HG03139 (cell line): ENCODE measurements around the gene TRAF7.

ENCODE experiments used
- ATAC-seq: cut with Tn5 transposase; IDR thresholded peaks from one replicate; pipeline ENCODE4 v1.9.1; 2021; ENCODE audit not compliant: unreplicated experiment

TRAF7 gene

DNA sequence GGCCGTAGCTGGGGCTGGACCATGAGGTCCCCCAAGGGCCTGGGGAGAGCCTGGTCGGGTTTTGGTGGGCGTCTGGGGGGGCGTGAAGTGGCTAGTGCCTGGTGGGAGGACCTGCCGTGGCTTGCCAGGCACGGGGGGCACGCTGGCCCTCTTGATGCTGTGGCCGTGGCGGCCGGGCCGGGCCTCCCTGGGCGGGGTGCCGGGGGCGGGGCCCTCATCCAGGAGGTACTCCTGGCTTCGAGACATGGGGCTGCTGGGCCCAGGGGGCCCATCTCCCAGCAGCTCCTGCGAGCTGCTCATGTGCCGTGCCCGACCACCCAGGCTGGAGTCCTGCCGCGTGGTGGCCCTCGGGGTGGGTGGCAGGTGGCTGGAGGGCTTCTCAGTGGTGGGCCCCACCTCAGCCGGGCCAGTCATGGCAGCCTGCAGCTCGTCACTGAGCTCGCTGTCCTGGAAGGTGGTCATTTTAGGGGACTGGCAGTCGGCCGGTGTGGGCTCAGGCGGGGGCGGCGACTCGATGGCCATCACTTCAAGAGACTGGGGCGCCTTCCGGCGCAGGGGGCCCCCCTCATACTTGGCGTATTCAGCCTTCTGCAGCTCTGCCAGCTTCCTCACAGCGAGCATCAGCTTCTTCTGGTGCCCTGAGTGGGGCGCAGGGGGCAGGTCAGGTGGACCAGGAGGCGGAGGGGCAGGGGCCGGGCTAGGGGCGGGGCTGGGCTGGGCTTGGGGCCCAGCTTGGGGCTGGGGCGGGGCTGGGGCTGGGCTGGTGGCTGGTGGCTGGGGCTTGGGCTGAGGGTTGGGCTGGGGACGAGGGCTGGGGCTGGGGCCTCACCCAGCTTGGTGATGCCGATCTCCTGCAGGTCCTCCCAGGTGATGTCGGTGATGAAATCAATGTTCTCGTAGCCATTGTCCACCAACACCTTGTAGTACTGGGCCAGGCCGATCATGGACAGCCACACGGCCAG, 25.7 kb downstream of the TRAF7 start:
- no peak for ATAC-seq

DNA sequence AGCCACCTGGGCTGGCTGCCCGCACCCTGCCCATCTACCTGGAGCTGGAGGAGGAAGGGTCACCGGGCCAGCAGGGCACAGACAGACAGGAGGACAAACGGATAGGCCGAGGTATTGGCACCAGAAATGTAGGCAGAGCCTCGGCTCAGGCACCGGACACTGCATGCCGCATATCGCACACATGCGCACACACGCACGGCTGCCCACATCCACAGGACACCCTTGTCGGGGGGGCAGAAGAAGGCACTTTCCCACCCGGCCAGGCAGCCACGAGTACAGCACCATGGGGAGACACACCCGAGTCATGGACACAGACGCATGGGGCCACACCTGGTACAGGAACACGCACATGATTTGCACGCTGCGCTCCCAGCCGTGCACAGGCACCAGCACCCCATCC, 26.4 kb downstream of the TRAF7 start:
- ATAC-seq, result no peak

DNA sequence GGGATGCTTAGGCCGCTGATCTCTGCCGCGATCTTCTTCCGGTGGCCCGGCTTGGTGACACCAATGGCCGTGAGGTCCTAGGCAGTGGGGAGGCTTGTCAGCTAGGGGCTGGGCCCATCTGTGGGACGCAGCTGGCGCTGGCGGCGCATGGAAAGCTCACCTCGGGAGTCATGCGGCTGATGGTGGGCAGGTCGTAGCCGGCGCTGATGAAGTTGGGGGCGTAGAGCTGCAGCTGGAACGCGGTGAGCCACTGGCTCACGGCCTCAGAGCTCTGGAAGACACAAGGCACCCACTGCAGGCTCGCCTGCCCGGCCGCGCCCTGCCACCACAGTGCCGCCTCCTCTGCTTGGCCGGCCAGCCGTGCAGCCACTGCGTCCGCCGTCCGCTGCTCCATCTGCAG, 28.1 kb downstream of the TRAF7 start:
- ATAC-seq, result no peak

DNA sequence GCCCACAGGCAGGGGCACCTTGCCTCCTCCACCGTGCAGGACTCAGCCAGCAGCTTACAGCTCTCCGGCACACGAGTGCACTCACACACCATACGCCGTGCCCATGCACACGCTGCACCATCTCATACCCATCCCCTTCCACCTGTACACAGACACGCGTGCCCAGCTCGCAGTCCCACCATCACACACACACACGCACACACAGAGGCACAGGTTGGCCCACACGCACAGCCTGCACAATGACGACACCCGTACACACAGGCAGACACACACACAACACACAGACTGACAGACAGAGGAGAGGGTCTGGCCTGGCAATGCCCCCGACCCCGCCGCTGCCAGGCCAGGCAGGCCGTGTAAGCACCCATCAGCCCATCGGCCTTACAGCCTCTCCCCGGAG, 28.8 kb downstream of the TRAF7 start:
- ATAC-seq, result no peak

DNA sequence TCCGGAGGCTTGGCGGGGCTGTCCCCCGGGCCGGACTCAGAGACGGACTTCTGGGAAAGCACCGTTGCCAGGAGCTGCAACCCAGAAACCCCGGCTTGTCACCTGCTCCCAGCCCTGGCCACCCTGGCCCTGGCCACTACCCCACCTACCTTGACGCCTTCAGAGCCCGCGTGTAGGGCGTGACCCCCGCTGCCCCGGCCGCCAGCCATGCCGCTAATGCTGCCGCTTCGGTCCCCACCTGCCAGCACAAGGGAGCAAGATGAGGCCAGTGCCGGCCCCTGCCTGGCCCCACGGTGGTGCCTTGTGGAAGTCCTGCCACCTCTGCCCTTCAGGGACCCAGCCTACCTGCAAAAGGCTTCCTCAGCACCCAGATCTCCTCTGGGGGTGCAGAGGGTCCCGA, 29.4 kb downstream of the TRAF7 start:
- ATAC-seq, result no peak

DNA sequence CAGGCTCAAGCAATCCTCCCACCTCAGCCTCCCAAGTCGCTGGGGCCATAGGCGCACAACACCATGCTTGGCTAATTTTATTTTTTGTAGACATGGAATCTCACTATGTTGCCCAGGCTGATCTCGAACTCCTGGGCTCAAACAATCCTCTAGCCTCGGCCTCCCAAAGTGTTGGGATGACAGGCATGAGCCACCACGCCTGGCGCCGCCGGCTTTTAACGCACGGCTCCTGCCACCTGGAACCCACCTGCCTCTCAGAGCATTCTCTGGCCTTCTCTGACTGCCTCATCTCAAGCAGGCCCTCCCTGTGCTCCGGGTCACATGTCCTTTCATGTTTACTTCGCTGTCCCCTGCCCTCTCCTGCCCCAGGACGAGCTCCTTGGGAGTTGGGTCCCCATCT, 30.5 kb downstream of the TRAF7 start:
- ATAC-seq, result no peak

DNA sequence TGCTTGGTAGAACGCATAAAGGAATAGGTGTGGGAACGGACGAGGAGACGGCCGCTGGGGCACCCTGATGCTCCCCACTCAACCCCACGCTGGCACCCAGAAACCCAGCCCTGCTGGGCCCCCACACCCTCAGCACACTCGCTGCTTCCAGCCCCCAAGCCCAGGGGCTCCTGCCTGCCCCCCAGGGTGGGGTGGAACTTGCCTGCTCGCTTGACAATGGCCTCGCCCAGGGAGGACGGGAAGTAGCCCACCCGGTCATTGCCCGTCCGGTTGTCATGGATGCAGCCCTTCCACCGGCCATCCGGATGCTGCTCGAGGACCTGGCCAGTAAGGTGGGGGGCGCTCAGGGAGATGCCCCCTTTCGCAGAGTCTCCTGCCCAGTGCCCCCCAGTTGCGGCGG, 30.9 kb downstream of the TRAF7 start:
- no peak for ATAC-seq

DNA sequence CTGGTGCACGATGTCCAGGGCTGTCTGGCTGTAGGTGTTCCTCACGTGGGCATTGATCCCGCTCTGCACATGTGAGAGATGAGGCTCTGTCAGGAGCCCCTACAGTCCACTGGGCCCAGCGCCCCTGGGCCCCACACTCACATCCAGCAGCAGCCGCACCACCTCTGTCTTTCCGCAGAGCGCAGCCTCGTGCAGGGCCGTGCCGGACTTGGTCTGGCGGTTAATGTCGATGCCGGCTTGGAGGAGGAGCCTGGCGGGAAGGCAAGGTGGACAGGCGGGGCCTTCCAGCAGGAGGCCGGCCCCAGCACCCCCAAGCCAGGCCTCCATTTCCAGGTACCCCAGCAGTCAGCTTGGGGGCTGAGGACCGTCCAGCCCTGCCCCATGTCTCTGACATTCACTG, 31.6 kb downstream of the TRAF7 start:
- no peak for ATAC-seq

DNA sequence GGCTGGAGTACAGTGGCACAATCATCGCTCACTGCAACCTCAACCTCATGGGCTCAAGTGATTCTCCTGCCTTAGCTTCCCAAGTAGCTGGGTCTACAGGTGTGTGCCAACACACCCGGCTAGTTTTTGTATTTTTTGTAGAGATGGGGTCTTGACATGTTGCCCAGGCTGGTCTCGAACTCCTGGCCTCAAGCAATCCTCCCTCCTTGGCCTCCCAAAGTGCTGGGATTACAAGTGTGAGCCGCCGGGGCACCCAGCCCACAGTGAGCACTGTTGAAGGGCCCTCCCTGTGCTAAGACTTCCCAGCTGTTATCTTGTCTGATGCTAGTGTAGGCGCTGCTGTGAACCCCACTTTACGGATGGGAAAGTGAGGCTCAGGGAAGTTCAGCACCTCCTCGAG, 32.8 kb downstream of the TRAF7 start:
- ATAC-seq, result no peak

DNA sequence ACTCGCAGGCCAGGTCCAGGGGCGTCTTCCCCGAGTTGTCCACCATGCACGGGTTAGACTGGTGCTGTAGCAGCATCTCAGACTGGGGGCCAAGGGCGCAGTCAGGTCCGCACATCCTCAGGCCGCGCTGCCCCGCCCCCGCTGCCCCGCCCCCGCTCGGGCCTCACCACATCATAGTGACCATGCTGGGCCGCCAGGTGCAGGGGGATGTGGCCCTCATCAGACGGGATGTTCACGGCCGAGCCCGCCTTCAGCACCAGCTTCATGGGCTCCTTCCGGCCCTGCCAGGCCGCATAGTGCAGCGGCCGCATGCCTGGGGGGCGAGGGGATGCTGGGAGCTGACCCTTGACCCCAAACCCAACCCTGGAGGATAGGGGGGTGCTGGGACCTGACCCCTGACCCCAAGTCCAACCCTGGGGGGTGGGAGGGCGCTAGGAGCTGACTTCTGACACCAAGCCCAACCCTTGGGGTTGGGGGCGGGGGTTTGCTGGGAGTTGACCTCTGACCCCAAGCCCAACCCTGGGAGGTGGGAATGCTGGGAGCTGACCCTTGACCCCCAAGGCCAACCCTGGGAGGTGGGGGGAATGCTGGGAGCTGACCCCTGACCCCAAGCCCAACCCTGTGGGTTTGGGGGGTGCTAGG, 33.8 kb downstream of the TRAF7 start:
- ATAC-seq, result no peak

DNA sequence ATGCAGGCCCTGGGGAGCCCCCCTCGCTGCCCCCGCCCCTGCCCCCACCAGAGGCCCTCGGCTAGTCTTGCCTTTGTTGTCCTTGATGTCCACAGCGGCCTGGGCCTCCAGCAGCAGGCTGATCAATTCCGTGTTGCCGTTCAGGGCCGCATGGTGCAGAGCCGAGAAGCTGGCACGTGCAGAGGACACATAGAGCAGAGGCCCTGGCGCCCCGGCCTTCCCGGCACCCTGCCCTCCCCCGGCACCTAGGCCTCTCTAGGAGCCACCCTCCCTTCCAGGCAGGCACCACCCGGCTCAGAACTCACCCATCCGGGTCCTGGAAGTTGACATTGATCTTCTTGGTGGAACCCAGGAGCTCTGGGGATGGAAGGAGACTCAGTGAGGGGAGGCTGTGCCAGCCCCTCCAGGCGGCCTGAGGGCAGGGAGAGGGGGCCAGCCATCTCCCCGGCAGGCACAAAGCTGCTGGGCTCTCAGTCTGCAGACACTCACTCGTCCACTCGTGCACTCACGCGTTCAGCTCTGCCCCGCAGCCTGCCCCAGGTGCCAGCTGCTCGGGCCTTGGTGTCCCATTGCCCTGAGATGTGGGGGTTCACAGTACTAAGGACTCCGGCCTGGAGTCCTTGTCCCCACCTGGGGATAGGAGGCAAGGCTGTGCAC, 34.5 kb downstream of the TRAF7 start:
- ATAC-seq, result no peak

DNA sequence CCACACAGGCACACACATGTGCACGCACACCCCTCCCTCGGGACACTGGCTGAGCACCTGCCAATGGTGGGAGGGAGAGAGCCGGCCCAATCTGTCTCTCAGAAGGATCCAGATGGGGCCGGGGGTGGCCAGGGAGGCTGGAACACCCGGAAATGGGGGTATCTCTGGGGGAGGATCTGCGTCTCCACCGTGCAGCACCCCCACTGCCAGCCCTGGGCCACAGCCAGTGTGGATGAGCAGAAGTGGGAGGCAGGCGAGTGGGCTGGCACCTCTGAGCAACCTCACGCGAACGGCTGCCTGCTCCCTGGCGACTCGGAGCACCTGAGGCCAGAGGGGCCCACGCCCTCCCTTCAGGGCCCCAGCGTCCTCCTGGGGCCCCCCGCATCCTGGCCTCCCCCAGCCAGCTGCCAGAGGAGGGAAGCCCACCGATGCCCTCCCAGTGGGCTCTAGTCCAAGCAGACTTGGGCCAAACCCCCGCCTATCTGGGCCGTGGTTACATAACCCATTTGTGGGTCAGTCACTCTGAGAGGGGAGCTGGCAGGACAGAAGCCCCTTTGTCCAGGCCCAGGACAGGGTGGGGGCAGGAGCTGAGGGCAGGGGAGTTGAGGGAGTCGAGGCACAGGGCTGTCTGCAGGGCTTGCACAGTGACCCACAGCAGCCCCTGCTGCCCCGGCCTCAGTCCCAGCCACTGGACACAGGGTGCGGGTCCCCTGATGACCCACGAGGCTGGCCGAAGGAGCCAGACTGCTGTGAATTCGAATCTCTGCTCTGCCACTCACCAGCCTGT, 35.3 kb downstream of the TRAF7 start:
- no peak for ATAC-seq

DNA sequence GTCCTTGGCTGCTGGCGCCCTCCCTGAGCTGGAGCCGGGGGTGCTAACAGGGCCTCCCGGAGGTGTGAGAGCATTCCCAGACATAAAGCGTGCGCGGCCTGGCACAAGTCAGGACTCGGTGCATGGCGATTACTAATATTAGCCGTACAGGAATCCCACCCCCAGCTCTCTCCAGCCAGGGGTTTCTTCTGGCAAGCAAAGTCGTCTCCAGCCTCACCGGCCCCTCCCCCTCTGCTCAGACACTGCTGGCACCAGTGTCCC, 35.8 kb downstream of the TRAF7 start:
- ATAC-seq, result no peak

DNA sequence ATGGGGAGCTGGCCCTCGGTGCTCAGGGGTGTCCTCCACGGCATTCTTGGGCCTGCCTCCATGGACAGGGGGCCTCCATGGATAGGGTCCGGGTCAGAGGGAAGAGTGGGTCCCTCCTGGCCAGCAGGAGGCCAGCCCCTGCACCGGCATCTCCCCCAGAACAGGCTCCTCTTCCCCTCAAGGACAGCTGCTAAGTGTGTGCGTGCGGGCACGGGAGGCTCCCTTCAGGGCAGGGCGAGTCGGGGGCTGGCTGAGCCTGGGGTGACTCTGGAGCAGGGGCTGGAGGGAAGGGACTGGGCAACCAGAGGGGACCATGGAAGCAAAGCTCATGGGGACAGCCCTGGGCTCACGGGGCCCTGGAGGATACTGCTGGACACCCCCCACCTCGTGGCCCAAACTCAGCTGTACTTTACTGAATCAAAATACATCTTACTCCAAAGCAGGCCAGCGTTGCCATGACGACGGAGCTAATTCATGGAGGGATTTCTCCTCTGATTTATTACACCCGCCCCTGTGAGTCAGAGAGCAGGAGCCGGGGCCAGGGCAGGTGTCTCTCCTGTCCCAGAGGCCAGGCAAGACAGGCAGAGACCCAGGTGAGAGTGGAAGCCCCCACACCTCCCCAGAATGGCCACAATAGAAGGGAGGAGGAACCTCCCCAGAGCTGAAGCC, 38.7 kb downstream of the TRAF7 start:
- no peak for ATAC-seq

DNA sequence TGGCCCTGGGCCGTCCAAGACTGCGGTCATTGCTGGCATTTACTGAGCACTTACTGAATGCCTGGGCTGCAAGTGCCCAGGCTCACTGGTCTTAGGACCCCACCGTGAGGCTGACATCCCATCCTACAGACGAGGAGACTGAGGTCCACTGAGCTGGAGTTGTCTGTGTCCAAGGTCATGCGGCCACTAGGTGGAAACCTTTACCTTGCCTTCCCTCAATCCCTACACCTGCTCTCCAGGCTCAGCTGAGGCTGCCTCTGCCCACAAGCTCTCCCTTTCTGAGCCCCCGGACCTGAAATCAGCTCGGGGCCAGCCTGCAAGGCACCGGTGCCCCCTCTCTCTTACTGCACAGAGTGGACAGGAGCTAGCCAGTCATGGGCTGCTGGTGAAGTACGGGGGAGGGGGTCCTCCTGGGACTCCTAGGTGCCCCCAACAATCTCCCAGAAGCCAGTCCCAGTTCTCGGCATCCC, 39.3 kb downstream of the TRAF7 start:
- ATAC-seq, result no peak

DNA sequence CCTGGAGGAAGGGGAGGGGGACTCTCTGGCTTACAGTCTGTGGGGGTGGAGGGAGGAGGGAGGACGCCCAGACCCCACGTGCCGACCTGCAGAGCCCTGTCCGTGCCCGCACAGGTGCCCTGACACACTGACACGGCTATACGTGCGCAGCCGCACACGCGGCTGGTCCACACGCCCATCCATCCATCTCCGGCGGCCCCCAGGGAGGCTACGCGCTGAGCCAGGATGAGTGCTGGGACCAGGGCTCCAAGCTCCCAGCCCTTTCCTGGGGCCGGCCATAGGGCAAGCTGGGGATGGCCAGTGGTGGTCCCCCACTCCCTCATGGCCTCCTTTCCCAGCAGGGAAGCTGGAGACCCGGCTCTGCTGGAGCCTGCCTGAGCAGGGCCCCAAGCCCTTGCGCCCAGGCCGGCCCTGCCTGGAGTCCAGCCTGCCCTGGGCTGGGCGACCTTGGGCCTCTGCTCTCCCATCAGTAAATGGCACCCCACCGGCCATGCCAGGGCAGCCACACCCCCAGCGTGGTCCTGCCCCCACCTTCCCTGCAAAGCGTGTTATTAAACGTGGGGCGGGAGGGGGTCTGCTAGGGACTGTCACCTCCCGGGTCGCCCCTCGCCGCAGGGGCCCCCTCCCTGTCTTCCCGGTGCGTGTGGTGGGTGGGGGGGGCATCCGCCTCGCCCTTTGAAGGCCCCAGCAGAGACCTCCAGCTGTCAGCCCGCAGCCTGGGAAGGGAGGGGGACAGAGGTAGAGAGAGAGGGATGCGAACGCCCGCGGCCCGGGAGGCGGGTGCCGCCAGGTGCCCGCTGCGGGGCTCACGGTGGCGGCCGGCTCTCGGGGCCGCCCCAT, 40.0 kb downstream of the TRAF7 start:
- no peak for ATAC-seq

DNA sequence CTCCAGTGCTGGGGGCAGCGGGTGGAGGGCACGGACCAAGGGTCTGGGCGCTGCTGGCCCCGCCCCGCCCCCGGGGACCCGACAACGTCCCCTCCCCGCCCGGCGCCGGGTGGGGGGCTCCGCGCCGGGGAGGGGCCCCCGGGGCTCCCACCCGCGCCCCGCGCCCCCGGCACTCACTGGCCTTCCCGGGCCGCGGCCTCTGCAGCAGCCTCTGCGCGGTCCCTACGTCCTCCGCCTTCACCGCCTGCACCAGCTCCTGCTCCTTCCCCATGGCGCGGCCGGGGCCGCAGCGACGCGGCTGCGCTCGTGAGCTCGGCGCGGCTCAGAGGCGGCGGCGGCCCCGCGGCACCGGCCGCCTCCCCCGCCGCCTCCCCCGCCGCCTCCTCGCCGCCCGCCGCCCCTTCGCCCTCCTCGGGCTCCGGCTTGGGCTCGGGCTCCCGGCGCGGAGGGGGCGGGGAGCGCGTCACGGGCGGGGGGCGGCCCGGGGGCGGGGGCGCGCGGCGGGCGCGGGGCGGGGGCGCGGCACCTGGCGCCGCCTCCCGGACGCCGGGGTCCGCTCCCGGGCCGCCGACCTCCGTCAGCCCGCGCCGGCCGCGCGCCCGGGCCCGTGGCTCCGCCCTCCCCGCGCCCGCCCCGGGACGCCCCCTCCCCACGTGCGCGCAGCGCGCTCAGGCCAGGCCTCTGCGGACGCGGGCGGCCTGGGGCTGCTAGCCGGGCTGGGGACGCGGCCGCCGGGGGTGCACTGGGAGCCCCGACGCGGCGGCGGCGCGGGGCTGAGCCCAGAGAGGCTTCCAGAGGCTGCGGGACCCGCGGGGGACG, 40.8 kb downstream of the TRAF7 start, which contains the start of gene CASKIN1:
Gene CASKIN1, minus strand, starts transcription at position 444 of the 819 bp plus-strand sequence. Its CDS starts 173 bp downstream, at position 271.
- no peak for ATAC-seq

DNA sequence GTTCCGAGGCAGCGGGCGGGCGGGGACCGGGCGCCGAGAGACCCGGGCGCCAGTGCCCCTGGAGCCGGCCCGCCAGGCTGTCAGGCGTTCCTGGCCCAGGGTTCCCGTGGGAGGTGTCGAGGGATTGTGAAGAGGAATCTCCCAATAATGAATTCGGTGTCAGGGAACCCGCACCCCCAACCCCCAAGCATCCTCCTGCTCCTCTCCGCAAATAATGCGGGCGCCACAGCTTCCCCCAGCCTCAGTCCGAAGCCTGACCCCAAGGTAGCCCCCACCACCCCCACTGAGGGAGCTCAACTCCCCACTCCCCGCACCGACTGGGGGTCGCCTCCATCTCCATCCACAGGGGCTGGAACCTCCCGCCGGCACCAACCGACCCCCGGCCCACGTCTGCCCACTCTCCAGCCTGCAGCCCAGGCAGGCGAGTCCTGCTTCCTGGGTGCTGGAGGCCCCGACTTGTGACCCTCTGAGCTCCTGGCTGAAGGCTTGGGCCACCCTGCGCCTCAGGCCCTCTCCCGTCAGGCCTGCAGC, 41.5 kb downstream of the TRAF7 start:
- no peak for ATAC-seq

DNA sequence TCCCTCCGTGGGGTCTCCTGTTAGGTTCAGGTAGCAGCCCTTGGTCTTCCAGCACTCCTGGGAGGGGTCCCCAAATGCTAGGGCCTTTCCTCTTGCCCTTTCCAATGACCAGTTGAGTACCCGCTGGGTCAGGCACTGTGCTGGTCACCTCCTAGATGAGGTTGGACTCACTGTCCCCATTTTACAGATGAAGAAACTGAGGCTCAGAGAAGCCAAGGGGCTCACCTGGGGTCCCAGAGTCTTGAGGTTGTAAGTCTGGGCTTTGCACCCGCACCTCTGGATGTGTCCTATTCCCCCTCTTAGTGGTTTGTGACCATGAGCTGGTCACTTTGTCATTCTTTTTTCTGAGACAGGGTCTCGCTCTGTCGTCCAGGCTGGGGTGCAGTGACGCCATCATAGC, 42.2 kb downstream of the TRAF7 start:
- no peak for ATAC-seq
